Neural cell (in vitro differentiated cells): ENCODE results near the gene RPS6KA2.

Experiments used
- EP300 ChIP-seq: fragments of 450-650 bp; conservative IDR thresholded peaks from 2 replicates; pipeline ENCODE4 v1.6.1; 2014; ENCODE audit warnings: antibody characterized with exemption, mild to moderate bottlenecking, moderate library complexity; ENCODE audit not compliant: poor library complexity, severe bottlenecking
- EZH2 ChIP-seq: fragments of 200-600, 300-800 bp; shearing (Covaris generic), sonication (generic); IDR thresholded peaks from 2 replicates; pipeline ENCODE4 v1.6.1; 2014; ENCODE audit warnings: antibody characterized with exemption, low read length, borderline replicate concordance, mild to moderate bottlenecking; ENCODE audit not compliant: insufficient read depth, poor library complexity, severe bottlenecking
- MXI1 ChIP-seq: fragments of 450-650 bp; conservative IDR thresholded peaks from 2 replicates; pipeline ENCODE4 v1.6.1; 2014; ENCODE audit warnings: antibody characterized with exemption, mild to moderate bottlenecking; ENCODE audit not compliant: poor library complexity, severe bottlenecking
- POLR2AphosphoS5 ChIP-seq: IDR thresholded peaks from 2 replicates; pipeline ENCODE4 v1.6.1; 2012
- TAF1 ChIP-seq: IDR thresholded peaks from 2 replicates; pipeline ENCODE4 v1.6.1; 2012; ENCODE audit warnings: low read depth
- TF ChIP-seq, protein P1 (sequence below): fragments of 450-650 bp; IDR thresholded peaks from 2 replicates; pipeline ENCODE4 v1.5.1; 2014; ENCODE audit warnings: antibody characterized with exemption, mild to moderate bottlenecking, moderate library complexity; ENCODE audit not compliant: poor library complexity, severe bottlenecking

DNA sequence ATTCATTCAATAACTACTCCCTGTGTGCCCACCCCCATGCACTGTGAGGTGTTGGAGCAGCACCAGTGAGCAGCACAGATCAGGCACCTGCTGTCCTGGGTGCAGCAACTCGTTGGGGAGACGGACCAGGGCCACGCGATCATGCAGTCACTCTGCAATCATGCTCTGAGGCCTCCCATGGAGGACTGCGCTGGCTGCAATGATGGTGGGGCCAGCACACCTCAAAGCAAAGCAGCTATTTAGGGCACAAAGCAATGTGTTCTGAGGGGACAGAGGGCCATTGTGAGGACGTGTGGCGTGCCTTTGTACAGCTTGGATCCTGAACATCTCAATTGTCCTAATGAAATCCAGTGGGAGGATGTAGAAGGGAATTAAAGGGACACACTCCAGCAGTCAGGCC is 203.3 kb downstream of the RPS6KA2 start:
- TF ChIP-seq POLR2AphosphoS5 (no peak), EP300 (no peak), MXI1 (no peak), EZH2 (no peak), TAF1 (no peak)
- TF ChIP-seq, protein P1, sequence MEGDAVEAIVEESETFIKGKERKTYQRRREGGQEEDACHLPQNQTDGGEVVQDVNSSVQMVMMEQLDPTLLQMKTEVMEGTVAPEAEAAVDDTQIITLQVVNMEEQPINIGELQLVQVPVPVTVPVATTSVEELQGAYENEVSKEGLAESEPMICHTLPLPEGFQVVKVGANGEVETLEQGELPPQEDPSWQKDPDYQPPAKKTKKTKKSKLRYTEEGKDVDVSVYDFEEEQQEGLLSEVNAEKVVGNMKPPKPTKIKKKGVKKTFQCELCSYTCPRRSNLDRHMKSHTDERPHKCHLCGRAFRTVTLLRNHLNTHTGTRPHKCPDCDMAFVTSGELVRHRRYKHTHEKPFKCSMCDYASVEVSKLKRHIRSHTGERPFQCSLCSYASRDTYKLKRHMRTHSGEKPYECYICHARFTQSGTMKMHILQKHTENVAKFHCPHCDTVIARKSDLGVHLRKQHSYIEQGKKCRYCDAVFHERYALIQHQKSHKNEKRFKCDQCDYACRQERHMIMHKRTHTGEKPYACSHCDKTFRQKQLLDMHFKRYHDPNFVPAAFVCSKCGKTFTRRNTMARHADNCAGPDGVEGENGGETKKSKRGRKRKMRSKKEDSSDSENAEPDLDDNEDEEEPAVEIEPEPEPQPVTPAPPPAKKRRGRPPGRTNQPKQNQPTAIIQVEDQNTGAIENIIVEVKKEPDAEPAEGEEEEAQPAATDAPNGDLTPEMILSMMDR, result no peak
